ENCODE measurements around the gene SNRPD1.
"Not testable (repeated sequence)": the region's sequence is repeated elsewhere in the genome, so short reads cannot be mapped to it uniquely, and the experiment has no call there.

The SNRPD1 gene

DNA sequence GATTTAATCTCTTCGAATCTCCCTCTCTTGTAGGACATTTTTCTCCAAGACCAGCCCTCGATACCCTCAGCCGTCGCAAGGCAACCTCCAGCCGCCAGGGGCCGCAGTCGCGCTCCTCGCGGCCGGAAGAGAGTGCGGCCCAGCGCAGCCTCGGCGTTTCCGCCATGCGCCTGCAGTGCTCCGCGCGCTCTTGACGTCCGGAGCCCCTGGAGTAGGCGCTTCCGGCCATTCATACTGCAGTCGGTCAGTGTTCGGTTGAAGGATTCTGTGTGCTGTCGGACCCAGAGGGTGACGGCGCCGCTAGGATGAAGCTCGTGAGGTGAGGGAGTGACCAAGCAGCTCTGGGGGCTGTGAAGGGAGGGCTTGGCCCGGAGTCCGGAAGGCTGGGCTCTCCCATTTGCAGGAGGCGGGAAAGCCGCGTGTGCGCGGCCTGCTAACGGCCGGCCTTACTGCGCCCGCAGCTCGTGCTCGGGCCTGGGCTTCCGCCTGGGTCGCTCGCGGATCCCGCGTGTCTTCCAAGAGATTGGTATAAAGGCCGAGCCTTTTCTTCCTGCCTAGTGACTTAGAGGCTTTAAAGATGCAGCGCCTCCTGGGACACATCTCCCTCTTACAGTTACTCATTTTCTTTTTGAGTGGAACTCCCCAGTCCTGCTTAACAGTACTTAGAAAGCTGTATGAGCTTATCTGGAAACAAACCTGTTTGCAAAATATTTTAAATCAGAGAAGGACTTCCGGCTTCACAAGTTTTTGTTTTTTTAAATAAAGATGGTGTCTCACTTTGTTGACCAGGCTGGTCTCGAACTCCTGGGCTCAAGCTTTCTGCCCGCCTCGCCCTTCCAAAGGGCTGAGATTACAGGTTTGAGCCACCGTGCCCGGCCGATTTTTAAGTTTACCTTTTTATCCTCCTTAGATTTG is at the start of gene SNRPD1:
Gene SNRPD1 (plus strand): TSS at position 190 of the 915 bp plus-strand sequence. CDS start 116 bp downstream, at position 306.
- DNase-seq = peak; percentile 89

GRCh38 chr18:21571772-21572171 is 40.3 kb upstream of the SNRPD1 start:
- DNase-seq = no peak

DNA sequence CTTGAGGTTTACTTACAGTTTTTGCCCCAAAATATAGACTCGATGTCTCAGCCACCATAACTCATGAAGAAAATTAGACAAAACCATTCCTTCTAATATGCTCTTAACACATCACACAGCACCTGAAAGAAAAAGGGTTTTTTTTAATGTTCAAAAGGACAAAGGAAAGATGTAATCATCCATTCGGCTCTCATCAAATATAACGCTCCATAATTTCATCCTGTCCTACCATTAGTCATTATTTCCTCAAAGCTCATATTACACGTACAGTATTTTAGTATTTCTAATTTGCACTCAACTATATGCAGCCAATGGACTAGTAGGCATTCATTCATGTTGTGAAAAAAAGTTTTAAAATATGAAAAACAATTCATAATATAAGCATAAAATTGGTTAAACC is 36.5 kb upstream of the SNRPD1 start:
- no peak for DNase-seq

GRCh38 chr18:21584391-21584790 is 27.7 kb upstream of the SNRPD1 start:
- no peak for DNase-seq

GRCh38 chr18:21592361-21592760 is 19.8 kb upstream of the SNRPD1 start:
- not testable (repeated sequence) for DNase-seq

DNA sequence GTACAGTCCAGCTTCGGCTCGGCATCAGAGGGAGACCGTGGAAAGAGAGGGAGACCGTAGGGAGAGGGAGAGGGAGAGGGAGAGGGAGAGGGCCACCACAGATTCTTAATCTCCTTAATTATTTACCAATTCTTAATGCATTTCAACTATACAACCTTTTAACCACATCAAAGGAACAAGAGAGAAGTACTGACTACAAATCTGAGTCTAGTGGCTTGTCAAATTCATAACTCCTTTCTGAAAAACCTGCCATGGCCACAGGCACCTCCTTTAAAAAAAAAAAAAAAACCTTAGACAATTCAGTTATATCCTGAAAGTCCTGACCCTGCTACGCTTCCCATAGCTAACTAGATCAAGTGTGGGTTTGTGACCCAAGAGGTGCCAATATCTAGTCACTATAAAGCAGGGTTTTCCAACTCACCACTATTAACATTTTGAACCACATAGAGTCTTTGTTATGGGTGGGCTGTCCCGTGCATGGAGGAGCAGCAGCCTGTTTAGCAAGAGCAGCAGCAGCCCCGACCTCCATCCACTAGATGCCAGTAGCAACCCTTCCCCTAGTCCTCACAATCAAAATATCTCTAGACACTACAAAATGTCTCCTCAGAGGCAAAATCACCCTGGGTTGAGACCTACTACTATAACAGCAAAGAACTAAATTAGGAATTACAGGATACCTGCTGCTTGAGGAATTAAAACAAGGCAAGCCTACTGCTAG is 18.4 kb upstream of the SNRPD1 start:
- no peak for DNase-seq

GRCh38 chr18:21597620-21598019 is 14.5 kb upstream of the SNRPD1 start:
- no peak for DNase-seq

DNA sequence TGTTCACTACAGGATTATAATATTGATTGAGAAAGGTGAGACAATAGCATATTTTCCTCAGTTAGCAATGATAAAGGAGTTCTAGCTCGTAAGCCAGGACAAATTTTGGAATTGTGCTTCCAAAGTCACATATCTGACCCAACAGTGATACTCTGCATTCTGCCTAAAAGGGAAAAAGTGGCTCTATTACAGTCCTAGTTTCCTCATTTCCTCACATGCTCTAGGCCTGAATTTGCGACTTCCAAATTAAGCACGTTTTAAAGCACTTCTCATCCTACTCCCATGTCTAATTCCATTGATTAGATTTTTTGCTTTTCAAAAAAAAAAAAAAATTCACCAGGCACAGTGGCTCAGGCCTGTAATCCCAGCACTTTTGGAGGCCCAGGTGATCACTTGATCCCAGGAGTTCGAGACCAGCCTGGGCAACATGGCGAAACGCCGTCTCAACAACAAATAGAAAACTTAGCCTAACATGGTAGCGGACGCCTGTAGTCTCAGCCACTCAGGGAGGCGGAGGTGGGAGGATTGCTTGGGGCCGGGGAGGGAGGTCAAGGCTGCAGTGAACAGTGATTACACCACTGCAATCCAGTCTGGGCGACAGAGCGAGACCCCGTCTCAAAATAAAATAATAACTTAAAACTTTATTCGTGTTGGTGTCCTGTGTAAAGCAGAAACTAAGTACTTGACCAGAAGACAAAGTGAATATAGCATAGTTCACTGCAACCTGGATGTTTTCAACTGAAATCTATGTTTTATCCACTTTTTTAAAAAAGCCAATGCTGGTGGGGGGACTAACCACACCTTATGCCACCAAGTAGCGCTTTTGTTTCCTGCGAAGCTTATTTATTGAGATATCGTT is 13.2 kb upstream of the SNRPD1 start:
- DNase-seq = no peak

DNA sequence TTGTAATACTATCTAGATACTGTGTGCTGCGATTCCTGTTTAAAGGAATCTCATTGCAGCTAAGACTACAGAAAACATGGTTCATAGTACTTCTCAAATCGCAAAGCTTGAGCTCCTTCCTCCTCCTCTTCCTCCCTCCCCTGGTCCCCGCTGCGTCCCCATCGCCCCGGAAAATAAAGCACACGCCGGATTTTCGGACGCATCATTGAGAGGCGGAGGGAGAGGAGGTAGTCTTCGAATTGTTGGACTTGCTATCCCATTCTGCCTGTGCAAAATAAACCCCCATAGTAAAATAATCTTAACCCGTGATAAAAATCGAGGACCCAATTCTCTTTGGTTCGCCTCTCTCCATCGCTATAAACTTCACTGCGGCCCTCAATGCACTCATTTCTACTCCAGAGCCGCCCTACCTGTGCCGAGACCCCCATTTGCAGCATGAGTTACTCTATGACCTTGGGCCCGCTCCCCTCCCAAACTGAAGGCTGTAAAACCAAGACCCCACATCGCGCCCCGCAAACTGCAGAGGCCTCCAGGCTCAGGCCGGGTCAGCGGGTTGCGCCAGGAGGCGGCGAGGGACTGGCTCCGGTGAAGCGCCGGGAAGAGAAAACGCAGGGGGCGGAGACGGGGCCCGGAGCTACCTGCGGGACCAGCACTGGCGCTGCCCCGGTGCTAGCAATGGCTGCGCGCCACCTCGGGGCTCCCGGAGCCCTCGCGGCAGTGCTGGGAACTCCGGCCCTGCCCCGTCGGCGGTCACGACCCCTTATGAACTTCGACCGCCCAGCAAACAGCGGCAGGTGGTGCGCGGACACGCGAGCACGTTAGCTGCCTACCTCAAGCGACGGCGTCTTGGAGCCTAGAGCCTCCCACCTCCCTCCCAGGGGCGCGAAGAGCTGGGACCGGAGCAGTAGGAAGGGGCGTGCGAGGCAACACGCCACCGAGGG is 12.3 kb upstream of the SNRPD1 start:
- DNase-seq = peak; percentile 26

GRCh38 chr18:21600526-21601410 is 11.3 kb upstream of the SNRPD1 start, which contains the start of gene ESCO1:
TSS of gene ESCO1 (minus strand) at chr18:21600704. CDS start at chr18:21574843, 25,861 bp downstream.
- DNase-seq = peak; percentile 92

- no peak for DNase-seq
Measured at GRCh38 chr18:21602299-21602587, 9.9 kb upstream of the SNRPD1 start.

GRCh38 chr18:21604671-21605070 is 7.4 kb upstream of the SNRPD1 start:
- no peak for DNase-seq

DNA sequence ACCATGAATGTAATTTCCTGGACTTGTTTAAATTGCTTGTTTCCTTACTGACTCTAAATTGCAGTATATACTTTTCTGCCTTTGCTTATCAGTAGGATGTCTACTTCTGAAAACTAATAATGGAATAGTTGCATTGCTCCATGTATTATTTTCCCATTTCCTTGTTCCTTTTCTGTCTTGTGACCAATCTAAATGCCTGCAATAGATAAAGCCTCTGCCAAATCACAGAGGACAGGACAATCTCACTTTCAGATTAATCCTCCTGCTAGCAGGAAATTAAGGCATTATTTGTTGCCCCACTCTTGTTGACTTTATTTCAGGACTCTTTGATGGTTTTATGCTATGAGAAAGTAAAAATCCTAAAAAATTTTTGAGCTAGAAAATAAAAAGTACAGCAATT is 6.9 kb upstream of the SNRPD1 start:
- DNase-seq = no peak

GRCh38 chr18:21611401-21612124 is 551 bp upstream of the SNRPD1 start:
- not testable (repeated sequence) for DNase-seq

GRCh38 chr18:21621640-21622039 is 9.5 kb downstream of the SNRPD1 start:
- not testable (repeated sequence) for DNase-seq

GRCh38 chr18:21629089-21629832 is 17.1 kb downstream of the SNRPD1 start:
- no peak for DNase-seq

- no peak for DNase-seq
Measured at GRCh38 chr18:21632393-21632792, 20.3 kb downstream of the SNRPD1 start.

GRCh38 chr18:21634588-21635199 is 22.6 kb downstream of the SNRPD1 start:
- no peak for DNase-seq

GRCh38 chr18:21636769-21637168 is 24.7 kb downstream of the SNRPD1 start:
- DNase-seq = no peak

Measured in CD4-positive, alpha-beta T cell treated with Interleukin-17A for 4 hours (primary cell).